HepG2 (cell line): ENCODE results near the gene CD6. TPM values are rescaled to one million over a fixed set of nuclear protein-coding genes. Genes with fewer than 3 reads are reported as not detected.

ENCODE experiments used
- ATAC-seq: fragments of 200-7000 bp; cut with Tn5 transposase; 3 replicates; pipeline ENCODE4 v1.9.1; 2020; ENCODE audit warnings: mild to moderate bottlenecking, moderate library complexity
- BruUV-seq: library from RNA; stranded (reverse); fragments of 400-500 nt; replicated peaks from 2 replicates; lab custom pipeline; 2021; lab: Mats Ljungman, UMichigan
- CTCF ChIA-PET: fragments of 300-600 bp; formaldehyde crosslinking; extraction: SDS; loops from one replicate; lab custom pipeline; 2021; ENCODE audit warnings: low total read pairs, inconsistent platforms, low intra/inter-chr PET ratio; lab: Yijun Ruan, JAX
- POLR2A ChIA-PET: fragments of 350-600 bp; sonication (Branson Sonifier 250); formaldehyde crosslinking; loops from one replicate; lab custom pipeline; 2020; ENCODE audit warnings: antibody characterized with exemption, inconsistent platforms; lab: Yijun Ruan, JAX
- DNase-seq: peaks from one replicate; pipeline ENCODE4 v3.0.0-alpha.2; 2015; ENCODE audit warnings: low spot score
- FAIRE-seq: peaks from 3 replicates; lab custom pipeline; 2011; peaks lifted over from hg19 to GRCh38; lab: Jason Lieb, UNC
- H2AFZ ChIP-seq: one replicate; pipeline ENCODE4 v1.6.1; 2011; ENCODE audit warnings: low read length, inconsistent platforms
- H3K27ac ChIP-seq: fragments of 300-600 bp; 3 replicates; pipeline ENCODE4 v1.8.0; 2011; ENCODE audit warnings: mixed run types, mild to moderate bottlenecking, mixed read lengths, low read length, inconsistent platforms; ENCODE audit not compliant: insufficient read depth; ENCODE audit errors: extremely low read length
- H3K27me3 ChIP-seq, 2 experiments: fragments of 200-600 bp in 1 of 2; 2 replicates in 1 of 2; 3 replicates in 1 of 2; pipeline versions ENCODE4 v1.6.0 to v1.8.0; 2011; ENCODE audit warnings: low read length in 2 of 2, mild to moderate bottlenecking in 2 of 2, moderate library complexity in 2 of 2, inconsistent platforms in 1 of 2; ENCODE audit not compliant: insufficient read depth in 2 of 2, control insufficient read depth in 1 of 2
- H3K36me3 ChIP-seq, 2 experiments: fragments of 200-600 bp in 1 of 2; replicated peaks in 1 of 2; 2 replicates in 1 of 2; 3 replicates in 1 of 2; pipeline versions ENCODE4 v1.5.1 to v1.8.0; 2011; ENCODE audit warnings: low read length in 2 of 2, inconsistent platforms in 1 of 2; ENCODE audit not compliant: insufficient read depth in 2 of 2, control insufficient read depth in 1 of 2
- H3K4me1 ChIP-seq: 2 replicates; pipeline ENCODE4 v1.5.1; 2012; ENCODE audit warnings: low read length, inconsistent platforms; ENCODE audit not compliant: insufficient read depth
- H3K4me2 ChIP-seq: 2 replicates; pipeline ENCODE4 v1.6.0; 2011; ENCODE audit warnings: low read depth, low read length, inconsistent platforms
- H3K4me3 ChIP-seq, 3 experiments: fragments of 200-600 bp in 1 of 3; sonication (generic), shearing (Covaris generic) in 1 of 3; replicated peaks in 1 of 3; 2 replicates each; pipeline ENCODE4 v1.5.1; 2011 to 2016; ENCODE audit warnings: low read length in 3 of 3, inconsistent platforms in 2 of 3, low read depth in 2 of 3, mild to moderate bottlenecking in 2 of 3, control low read depth in 1 of 3, mixed read lengths in 1 of 3; ENCODE audit not compliant: insufficient read depth in 1 of 3
- H3K79me2 ChIP-seq: one replicate; pipeline ENCODE4 v1.6.1; 2011; ENCODE audit warnings: low read length, inconsistent platforms; ENCODE audit not compliant: insufficient read depth
- H3K9ac ChIP-seq: 2 replicates; pipeline ENCODE4 v1.6.0; 2011; ENCODE audit warnings: mild to moderate bottlenecking, low read depth, low read length, inconsistent platforms; ENCODE audit not compliant: insufficient read depth
- H3K9me3 ChIP-seq: 2 replicates; pipeline ENCODE4 v1.5.1; 2012; ENCODE audit warnings: mild to moderate bottlenecking, low read length
- H4K20me1 ChIP-seq: 2 replicates; pipeline ENCODE4 v1.6.0; 2011; ENCODE audit warnings: inconsistent platforms, mild to moderate bottlenecking, low read length, moderate library complexity; ENCODE audit not compliant: insufficient read depth
- CHD2 ChIP-seq: IDR thresholded peaks from 2 replicates; pipeline ENCODE4 v1.6.1; 2011; ENCODE audit warnings: low read depth, low read length, improper control_type of control experiment
- CREM ChIP-seq, 2 experiments: sonication (generic) in 1 of 2; formaldehyde crosslinking in 1 of 2; IDR thresholded peaks; 2 replicates each; pipeline versions ENCODE4 v1.4.0 to v1.6.1; 2016 to 2020; ENCODE audit warnings: antibody characterized with exemption in 1 of 2, mild to moderate bottlenecking in 1 of 2, missing genetic modification reagents in 1 of 2
- HHEX ChIP-seq: IDR thresholded peaks from 2 replicates; pipeline ENCODE4 v1.6.1; 2016; ENCODE audit warnings: control low read depth
- HNRNPLL ChIP-seq: fragments of 200-400 bp; formaldehyde crosslinking; IDR thresholded peaks from 2 replicates; pipeline ENCODE4 v1.6.1; 2017; ENCODE audit warnings: mild to moderate bottlenecking, low read depth, low read length; ENCODE audit not compliant: poor library complexity, severe bottlenecking
- KLF11 ChIP-seq: IDR thresholded peaks from 2 replicates; pipeline ENCODE4 v1.6.1; 2016; ENCODE audit warnings: missing compliant biosample characterization
- SOX13 ChIP-seq, 3 experiments: fragments of 450-650 bp in 1 of 3; sonication (generic) in 1 of 3; formaldehyde crosslinking in 1 of 3; IDR thresholded peaks in 2 of 3; conservative IDR thresholded peaks in 1 of 3; 2 replicates each; pipeline versions ENCODE4 v1.5.0 to v1.6.1; 2016 to 2020; ENCODE audit warnings: antibody characterized with exemption in 1 of 3, mild to moderate bottlenecking in 1 of 3, missing compliant biosample characterization in 1 of 3, missing genetic modification reagents in 1 of 3, moderate library complexity in 1 of 3
- SYNCRIP ChIP-seq: fragments of 200-400 bp; formaldehyde crosslinking; IDR thresholded peaks from 2 replicates; pipeline ENCODE4 v1.6.1; 2018; ENCODE audit warnings: mild to moderate bottlenecking, low read depth, low read length; ENCODE audit not compliant: insufficient read depth
- TBX3 ChIP-seq: fragments of 450-650 bp; IDR thresholded peaks from 2 replicates; pipeline ENCODE4 v1.6.1; 2017; ENCODE audit warnings: antibody characterized with exemption, mild to moderate bottlenecking, inconsistent platforms, borderline replicate concordance
- YEATS4 ChIP-seq: sonication (generic); formaldehyde crosslinking; IDR thresholded peaks from 2 replicates; pipeline ENCODE4 v1.4.0; 2020; ENCODE audit warnings: missing genetic modification reagents, borderline replicate concordance
- ZBTB1 ChIP-seq: sonication (generic); formaldehyde crosslinking; IDR thresholded peaks from 2 replicates; pipeline ENCODE4 v1.4.0; 2020; ENCODE audit warnings: missing genetic modification reagents, borderline replicate concordance
- ZBTB21 ChIP-seq: sonication (generic); formaldehyde crosslinking; IDR thresholded peaks from 2 replicates; pipeline ENCODE4 v1.4.0; 2020; ENCODE audit warnings: missing genetic modification reagents
- ZNF619 ChIP-seq: sonication (generic); formaldehyde crosslinking; IDR thresholded peaks from 2 replicates; pipeline ENCODE4 v1.4.0; 2020; ENCODE audit warnings: mild to moderate bottlenecking, missing genetic modification reagents
- ZSCAN12 ChIP-seq: sonication (generic); formaldehyde crosslinking; IDR thresholded peaks from 2 replicates; pipeline ENCODE4 v1.9.0; 2021; ENCODE audit warnings: mild to moderate bottlenecking, missing genetic modification reagents
- ZSCAN31 ChIP-seq: sonication (generic); formaldehyde crosslinking; IDR thresholded peaks from 2 replicates; pipeline ENCODE4 v1.5.0; 2020; ENCODE audit warnings: low read depth, mild to moderate bottlenecking, missing genetic modification reagents
- WGBS: methylation state at CpG from one replicate; pipeline ENCODE4 v1.1.6; 2017; ENCODE audit warnings: low lambda C conversion rate; 5-methylcytosine and 5-hydroxymethylcytosine counted together
- in situ Hi-C: cut with HindIII; loops from 2 replicates; pipeline ENCODE4 v1.10.0; 2017; ENCODE audit warnings: low pct_unique_long_range_greater_than_20kb; ENCODE audit not compliant: extremely low pct_ligation_motif_present
- intact Hi-C: fragments of 100-400 bp; cut with micrococcal nuclease; formaldehyde crosslinking; loops from one replicate; pipeline ENCODE4 v1.10.0; 2022; ENCODE audit not compliant: unreplicated experiment
- polyA plus RNA-seq, 8 experiments: library from polyadenylated mRNA; depleted of rRNA in 3 of 8; stranded (reverse) in 7 of 8; unstranded in 1 of 8; fragments of >200 nt; fragmentation: Illumina TruSeq in 4 of 8; extraction: Trizol in 4 of 8; gene quantifications; 2 replicates each; pipeline versions ENCODE4 v1.2.1 to v1.2.3, GENCODE V29; 2011 to 2016; ENCODE audit warnings: low read depth in 4 of 8, missing spikeins in 1 of 8, mixed read lengths in 1 of 8; ENCODE audit not compliant: insufficient read depth in 1 of 8
- total RNA-seq, 5 experiments: library from RNA; depleted of rRNA; stranded (reverse); fragments of >200 nt; fragmentation: Illumina TruSeq; extraction: Trizol; gene quantifications; 2 replicates each; pipeline ENCODE4 v1.2.3, GENCODE V29; 2016; ENCODE audit warnings: low read depth in 1 of 5
- TF ChIP-seq, protein P1 (sequence below): sonication (generic); formaldehyde crosslinking; IDR thresholded peaks from 2 replicates; pipeline ENCODE4 v1.4.0; 2020; ENCODE audit warnings: missing genetic modification reagents, borderline replicate concordance
- TF ChIP-seq, protein P2 (sequence below): sonication (generic); formaldehyde crosslinking; IDR thresholded peaks from 2 replicates; pipeline ENCODE4 v1.4.0; 2020; ENCODE audit warnings: missing genetic modification reagents
- TF ChIP-seq, protein P3 (sequence below): sonication (generic); IDR thresholded peaks from 2 replicates; pipeline ENCODE4 v1.6.1; 2016; ENCODE audit warnings: low read depth, borderline replicate concordance
- TF ChIP-seq, protein P4 (sequence below): sonication (generic); formaldehyde crosslinking; IDR thresholded peaks from 2 replicates; pipeline ENCODE4 v1.8.1; 2023; ENCODE audit warnings: missing genetic modification reagents, mild to moderate bottlenecking, borderline replicate concordance
- TF ChIP-seq, protein P5 (sequence below): IDR thresholded peaks from 2 replicates; pipeline ENCODE4 v1.6.1; 2016

The CD6 gene
- total and polyA plus RNA-seq, 2 of the 13 experiments (the other 11 are each of a cell fraction or from before 2014, with no cell fraction given) = not detected

DNA sequence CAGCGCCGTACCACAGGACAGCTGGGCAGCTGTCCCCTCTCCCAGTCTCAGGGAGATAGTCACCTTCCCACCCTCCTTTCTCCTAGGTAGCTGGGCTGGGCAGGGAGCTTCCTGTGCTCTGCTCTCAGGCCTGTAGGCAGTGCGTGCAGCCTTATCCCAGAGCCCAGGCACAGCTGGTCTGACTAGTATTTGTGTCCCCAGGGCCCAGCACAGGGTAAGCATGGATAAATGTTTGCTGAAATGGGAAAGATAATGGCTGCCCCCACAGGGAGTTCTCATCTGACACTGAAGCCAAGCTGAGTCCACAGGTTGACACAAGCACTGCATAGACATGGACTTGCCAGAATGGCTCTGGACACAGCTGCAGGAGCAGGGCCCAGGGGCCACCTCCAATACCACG, 29.3 kb upstream of the CD6 start:
- TF ChIP-seq ZSCAN12 = no peak
- TF ChIP-seq YEATS4 (CRISPR knock-in tag) = no peak
- no peak for TF ChIP-seq ZBTB21 (CRISPR knock-in tag)
- no peak for TF ChIP-seq CHD2
- TF ChIP-seq KLF11 (CRISPR knock-in tag) = no peak
- TF ChIP-seq SYNCRIP = no peak
- TF ChIP-seq, protein P1, sequence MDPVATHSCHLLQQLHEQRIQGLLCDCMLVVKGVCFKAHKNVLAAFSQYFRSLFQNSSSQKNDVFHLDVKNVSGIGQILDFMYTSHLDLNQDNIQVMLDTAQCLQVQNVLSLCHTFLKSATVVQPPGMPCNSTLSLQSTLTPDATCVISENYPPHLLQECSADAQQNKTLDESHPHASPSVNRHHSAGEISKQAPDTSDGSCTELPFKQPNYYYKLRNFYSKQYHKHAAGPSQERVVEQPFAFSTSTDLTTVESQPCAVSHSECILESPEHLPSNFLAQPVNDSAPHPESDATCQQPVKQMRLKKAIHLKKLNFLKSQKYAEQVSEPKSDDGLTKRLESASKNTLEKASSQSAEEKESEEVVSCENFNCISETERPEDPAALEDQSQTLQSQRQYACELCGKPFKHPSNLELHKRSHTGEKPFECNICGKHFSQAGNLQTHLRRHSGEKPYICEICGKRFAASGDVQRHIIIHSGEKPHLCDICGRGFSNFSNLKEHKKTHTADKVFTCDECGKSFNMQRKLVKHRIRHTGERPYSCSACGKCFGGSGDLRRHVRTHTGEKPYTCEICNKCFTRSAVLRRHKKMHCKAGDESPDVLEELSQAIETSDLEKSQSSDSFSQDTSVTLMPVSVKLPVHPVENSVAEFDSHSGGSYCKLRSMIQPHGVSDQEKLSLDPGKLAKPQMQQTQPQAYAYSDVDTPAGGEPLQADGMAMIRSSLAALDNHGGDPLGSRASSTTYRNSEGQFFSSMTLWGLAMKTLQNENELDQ (CRISPR knock-in tag) = no peak
- TF ChIP-seq TBX3 = no peak
- TF ChIP-seq, protein P2, sequence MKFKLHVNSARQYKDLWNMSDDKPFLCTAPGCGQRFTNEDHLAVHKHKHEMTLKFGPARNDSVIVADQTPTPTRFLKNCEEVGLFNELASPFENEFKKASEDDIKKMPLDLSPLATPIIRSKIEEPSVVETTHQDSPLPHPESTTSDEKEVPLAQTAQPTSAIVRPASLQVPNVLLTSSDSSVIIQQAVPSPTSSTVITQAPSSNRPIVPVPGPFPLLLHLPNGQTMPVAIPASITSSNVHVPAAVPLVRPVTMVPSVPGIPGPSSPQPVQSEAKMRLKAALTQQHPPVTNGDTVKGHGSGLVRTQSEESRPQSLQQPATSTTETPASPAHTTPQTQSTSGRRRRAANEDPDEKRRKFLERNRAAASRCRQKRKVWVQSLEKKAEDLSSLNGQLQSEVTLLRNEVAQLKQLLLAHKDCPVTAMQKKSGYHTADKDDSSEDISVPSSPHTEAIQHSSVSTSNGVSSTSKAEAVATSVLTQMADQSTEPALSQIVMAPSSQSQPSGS (CRISPR knock-in tag) = no peak
- TF ChIP-seq CREM (IDR thresholded peaks at IDR 0.05) = no peak
- no peak for TF ChIP-seq CREM (CRISPR knock-in tag; IDR thresholded peaks at IDR 0.05)
- no peak for TF ChIP-seq HHEX (CRISPR knock-in tag)
- TF ChIP-seq ZBTB1 (CRISPR knock-in tag) = no peak
- no peak for TF ChIP-seq ZNF619 (CRISPR knock-in tag)
- TF ChIP-seq, protein P3, sequence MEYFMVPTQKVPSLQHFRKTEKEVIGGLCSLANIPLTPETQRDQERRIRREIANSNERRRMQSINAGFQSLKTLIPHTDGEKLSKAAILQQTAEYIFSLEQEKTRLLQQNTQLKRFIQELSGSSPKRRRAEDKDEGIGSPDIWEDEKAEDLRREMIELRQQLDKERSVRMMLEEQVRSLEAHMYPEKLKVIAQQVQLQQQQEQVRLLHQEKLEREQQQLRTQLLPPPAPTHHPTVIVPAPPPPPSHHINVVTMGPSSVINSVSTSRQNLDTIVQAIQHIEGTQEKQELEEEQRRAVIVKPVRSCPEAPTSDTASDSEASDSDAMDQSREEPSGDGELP = no peak
- TF ChIP-seq SOX13 (IDR thresholded peaks at IDR 0.05) = no peak
- no peak for TF ChIP-seq SOX13 (CRISPR knock-in tag; conservative IDR thresholded peaks at IDR 0.05 in 1 of 2, IDR thresholded peaks at IDR 0.05 in 1 of 2)
- no peak for TF ChIP-seq HNRNPLL
- TF ChIP-seq ZSCAN31 (CRISPR knock-in tag) = no peak
- TF ChIP-seq, protein P4, sequence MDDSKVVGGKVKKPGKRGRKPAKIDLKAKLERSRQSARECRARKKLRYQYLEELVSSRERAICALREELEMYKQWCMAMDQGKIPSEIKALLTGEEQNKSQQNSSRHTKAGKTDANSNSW (CRISPR knock-in tag) = no peak
- TF ChIP-seq, protein P5, sequence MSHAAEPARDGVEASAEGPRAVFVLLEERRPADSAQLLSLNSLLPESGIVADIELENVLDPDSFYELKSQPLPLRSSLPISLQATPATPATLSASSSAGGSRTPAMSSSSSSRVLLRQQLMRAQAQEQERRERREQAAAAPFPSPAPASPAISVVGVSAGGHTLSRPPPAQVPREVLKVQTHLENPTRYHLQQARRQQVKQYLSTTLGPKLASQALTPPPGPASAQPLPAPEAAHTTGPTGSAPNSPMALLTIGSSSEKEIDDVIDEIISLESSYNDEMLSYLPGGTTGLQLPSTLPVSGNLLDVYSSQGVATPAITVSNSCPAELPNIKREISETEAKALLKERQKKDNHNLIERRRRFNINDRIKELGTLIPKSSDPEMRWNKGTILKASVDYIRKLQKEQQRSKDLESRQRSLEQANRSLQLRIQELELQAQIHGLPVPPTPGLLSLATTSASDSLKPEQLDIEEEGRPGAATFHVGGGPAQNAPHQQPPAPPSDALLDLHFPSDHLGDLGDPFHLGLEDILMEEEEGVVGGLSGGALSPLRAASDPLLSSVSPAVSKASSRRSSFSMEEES (CRISPR knock-in tag) = no peak
- FAIRE-seq (no peak), ATAC-seq (0 out of 3 replicates have a peak, but pooled peaks have one; percentile 12), DNase-seq (no peak)
- no peak overlapping the region for H3K4me2 ChIP-seq
- WGBS = 24% methylated on average over 3 of the region's 4 CpGs
- no peaks in the 10 kb centered on the region for H4K20me1 ChIP-seq
- BruUV-seq = no TSS peak
- intact Hi-C loops = no loop called here
- H3K36me3 ChIP-seq = no peaks in the 10 kb centered on the region
- CTCF ChIA-PET = no interaction called here
- POLR2A ChIA-PET = no interaction called here
- in situ Hi-C loops = no loop called here
- no peak overlapping the region for H2AFZ ChIP-seq
- no peak overlapping the region for H3K4me3 ChIP-seq
- no peaks in the 10 kb centered on the region for H3K9me3 ChIP-seq
- H3K27me3 ChIP-seq = peaks cover 0 to 2% of the 10 kb centered on the region in 2 experiments; a peak in 2 of 5 replicates
- H3K79me2 ChIP-seq = no peaks in the 10 kb centered on the region
- no peak overlapping the region for H3K27ac ChIP-seq
- H3K4me1 ChIP-seq = no peaks in the 10 kb centered on the region
- H3K9ac ChIP-seq = no peak overlapping the region
